Measurements from ENCODE around the gene USH1G.
"Not testable (repeated sequence)": the region's sequence is repeated elsewhere in the genome, so short reads cannot be mapped to it uniquely, and the experiment has no call there.

The USH1G gene

DNA sequence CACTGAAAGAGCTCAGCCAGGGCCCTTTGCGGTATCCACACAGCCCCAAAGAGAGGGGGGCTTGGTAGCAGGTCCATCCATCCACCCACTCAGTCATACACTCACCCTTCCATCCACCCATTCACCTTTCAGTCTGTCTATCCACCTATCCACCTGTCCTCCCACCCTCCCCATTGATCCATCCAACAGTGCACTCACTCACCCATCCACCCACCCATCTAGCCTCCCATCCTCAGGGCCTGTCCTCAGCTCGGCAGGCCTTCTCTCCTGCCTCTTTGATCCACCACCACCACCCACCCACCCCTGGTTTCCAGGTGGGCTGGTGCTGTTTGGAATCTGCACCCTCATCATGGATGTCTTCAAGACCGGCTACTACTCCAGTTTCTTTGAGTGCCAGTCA is 2.2 kb upstream of the USH1G start:
- no peak for DNase-seq

DNA sequence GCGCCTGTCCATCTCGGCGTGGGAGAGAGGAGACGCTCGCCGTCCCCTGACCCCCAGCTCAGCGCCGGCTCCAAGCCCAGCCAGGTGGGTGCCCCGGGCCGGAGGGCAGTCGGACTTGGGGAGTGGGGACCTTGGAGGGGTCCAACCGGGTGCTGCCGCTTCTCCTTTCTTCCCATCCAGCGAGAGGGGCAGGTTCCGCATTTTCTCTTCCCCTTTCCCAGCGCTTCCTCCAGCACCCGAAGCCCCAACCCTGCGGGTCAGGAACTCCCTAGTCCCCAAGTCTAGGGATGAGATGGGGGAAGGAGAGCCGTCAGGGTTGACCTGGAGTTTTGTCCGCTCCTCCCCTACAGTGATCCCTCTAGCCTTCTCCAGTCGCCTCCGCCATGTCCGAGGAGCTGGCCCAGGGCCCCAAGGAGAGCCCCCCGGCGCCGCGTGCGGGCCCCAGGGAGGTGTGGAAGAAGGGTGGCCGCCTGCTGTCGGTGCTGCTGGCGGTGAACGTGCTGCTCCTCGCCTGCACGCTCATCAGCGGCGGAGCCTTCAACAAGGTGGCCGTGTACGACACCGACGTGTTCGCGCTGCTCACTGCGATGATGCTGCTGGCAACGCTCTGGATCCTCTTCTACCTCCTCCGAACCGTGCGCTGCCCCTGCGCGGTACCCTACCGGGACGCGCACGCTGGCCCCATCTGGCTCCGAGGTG is 1.3 kb upstream of the USH1G start, which contains the start of gene OTOP2:
TSS of gene OTOP2 (plus strand) at position 24 of the 699 bp plus-strand sequence. CDS start at position 384, 360 bp downstream.
- no peak for DNase-seq

DNA sequence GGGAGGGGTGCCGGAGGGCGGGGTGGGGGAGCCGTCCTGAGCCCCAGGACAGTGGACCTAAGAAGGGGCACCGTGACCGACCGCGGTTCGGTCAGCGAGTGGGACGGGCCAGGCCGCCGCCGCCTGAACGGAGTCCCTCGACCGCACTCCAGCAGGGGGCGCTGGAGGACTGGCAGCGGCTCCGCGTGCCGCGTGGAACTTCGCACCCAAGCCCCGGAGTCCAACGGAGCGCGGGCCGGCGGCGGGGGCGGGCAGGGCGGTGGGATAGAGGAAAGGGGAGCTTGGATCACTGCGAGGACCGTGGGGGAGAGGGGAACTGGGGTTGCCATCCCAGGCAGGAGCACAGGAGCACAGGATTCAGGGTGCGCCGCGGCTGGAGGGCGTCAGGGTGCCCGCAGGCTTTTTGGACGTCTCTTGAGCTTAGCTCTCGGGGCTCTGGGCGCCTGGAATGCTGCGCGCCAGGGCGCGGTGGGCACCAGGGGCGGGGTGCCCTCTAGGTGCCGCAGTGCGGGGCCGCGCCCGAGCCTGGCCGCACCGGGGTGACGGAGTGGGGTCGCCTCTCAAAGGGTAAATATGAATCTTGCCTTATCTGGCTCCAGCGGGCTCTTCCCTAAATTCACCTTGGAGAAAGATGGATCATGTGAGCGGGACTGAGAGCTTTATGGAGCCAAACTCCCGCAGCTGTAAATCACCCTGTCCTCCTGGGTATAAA is 639 bp upstream of the USH1G start:
- peak; percentile 76 for DNase-seq

DNA sequence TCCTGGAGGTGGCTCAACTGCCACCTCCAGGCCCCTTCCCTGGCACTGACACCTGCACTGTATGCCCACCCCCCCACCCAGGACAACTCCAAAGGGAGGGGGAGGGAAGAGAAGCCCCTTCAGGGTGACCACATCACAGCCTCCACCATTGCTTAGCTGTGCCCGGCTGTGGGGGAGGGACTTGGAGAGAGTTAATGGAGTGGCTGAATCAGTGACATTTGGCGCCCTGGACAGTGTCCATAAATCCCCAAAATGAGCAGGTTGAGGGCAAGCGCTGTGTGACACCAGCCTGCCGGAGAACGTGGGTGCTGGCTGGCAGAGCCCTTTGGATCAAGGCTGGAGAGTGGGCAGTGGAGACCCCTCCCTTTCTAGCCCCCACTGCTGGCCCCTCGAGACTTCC is 883 bp downstream of the USH1G start:
- no peak for DNase-seq

DNA sequence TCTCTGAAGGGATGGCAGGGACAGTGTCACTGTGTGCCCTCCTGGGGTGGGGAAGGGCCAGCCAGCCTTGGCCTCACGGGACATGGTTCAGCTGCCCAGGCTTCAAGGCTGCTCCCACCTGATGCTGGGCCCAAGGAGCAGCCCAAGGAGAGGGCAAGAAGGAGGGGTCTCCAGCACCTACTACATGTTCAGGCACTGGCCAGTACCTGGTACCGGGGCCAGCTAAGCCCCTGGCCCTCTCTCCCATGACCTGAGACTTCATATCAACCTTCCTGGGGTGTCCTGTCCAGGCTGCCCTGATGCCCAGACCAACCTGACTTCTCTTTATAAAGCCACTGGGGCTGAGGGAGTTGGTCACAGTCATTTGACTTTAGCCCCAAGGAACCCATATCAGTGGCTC is 1.3 kb downstream of the USH1G start:
- DNase-seq: no peak

DNA sequence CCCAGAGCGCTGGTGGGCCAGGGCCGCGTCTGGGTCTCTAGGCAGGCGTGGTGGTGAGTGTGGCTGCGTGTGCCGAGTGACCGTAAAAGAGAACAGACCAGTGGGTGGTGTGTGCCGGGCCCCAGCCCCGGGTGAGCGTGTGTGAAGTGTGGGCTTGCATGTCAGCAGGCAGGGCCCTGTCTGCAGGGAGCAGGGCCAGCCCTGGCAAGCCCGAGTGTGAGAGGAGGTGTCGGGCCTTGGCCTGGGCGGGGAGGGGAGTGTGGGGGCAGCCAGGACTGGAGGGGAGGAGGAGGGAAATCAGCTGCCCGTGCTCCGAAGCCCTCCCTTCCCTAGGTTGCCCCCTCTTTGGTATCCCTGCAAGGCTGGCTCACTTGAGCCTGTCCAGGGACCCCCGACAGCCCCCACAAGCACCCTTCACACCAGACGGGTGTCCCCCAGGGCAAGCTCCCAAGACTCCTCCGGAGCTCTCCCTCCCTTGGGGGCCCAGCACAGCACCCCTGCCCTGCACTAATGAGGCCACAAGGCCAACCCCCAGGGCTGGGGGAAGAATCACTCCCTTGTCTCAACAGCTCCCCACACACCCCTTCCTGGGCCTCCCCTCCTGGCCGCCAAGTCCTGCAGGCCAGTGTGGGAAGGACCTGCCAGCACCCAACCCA is 1.9 kb downstream of the USH1G start:
- DNase-seq: no peak

DNA sequence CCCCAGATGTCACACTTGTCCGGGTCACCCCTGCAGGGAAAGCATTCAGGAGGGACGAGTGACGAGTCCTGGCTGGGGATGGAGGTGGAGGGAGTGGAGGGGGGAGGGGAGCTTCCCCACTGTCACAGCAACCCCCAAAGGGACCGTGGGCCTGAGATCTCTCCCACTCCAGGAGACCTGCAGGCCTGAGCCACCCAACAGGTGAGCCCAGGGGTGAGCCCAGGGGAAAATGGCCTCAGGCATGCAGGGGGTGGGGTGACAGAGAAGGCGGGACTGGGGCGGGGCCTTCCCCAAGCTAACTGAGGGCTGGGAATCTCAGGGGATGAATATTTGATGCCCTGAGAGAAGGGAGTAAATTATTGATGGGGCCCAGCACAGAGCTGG is 2.4 kb downstream of the USH1G start:
- DNase-seq: no peak

DNA sequence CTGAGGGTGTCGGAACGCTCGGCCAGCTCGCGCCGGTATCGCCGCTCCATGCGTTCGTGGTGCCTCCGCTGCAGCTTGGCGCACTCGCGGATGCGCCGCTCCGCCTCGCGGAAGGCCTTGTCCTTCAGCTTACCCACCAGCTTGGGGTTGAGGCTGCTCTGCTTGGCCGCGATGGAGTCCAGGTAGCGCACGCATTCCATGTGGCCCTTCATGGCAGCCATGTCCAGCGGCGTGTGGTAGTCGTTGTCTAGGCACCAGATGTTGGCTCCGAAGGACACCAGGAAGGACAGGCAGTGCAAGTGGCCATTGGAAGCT is 2.8 kb downstream of the USH1G start:
- DNase-seq: no peak

DNA sequence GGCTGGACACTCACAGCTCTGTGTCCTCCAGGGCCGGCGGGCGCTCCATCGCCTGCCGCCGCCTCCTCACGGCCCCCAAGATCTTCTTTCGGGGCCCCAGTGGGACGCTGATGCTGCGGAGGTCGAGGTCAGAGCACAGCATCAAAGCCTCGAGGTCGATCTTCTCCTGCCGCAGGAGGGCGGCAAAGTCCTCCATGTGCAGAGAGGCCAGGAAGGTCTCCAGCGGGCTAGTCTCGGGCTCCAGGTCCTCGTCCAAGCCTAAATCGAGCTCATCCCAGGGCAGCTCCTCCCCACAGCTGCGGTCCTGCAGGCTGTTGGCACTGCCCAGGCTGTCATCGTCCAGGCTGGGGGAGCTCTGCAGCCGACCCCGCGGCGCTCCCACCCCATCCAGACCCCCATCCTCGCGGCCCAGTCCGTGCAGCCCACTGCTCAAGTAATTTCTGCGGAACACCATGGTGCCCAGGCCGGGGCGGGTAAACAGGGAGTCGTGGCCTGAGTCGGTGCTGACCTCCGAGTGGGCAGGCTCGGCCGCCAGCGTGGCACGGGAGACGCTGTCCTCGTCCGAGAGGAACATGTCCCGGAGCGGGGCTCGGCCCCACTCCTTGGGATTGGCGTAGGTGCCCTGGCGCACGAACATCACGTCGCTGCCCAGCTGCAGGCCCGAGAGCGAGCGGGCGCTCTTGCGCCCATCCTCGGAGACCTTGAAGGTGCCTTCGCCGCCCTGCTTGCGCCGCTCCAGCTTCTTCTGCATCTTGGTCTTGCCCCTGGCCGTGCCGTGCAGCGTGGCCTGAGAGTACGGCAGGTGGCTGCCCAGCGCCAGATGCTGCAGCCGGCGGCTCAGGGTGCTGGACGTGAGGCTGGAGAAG is 3.4 kb downstream of the USH1G start:
- peak; percentile 54 for DNase-seq

DNA sequence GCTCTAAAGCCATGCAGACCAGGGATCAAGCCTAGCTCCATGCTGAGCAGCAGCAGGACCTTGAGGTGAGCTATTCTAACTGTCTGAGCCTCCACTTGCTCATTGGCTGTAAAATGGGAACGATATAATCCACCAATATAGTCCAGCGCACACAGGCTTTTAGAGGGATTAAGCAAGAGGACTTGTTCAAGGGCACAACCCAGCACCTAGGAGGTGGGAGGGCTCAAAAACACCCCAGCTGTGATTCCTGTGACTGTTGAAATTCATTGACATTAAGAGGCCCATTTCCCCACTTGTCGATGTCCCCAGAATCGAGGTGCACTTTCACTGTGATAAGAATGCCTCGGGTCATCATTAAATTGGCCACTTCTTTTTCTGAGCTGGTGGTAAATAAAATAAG is 4.1 kb downstream of the USH1G start:
- DNase-seq: no peak

DNA sequence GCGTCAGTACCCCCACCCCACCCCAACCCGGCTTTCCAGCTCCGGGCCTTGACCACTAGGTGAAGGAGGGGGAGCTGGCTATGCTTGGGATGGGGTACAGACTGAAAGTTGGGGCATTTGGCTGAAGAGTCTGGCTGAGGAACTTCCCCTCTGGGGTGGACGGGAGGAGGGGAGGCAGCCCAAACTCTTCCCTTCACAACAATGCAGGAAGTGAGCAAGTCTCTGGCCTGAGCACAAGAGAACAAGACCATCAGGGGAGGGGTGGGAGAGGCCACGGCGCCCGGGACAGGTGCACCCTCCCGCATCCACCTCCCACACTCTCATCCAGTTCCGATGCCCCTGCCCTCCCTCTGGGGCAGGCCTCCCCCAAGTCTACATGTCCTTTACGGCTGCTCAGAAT is 5.6 kb downstream of the USH1G start:
- DNase-seq: no peak

DNA sequence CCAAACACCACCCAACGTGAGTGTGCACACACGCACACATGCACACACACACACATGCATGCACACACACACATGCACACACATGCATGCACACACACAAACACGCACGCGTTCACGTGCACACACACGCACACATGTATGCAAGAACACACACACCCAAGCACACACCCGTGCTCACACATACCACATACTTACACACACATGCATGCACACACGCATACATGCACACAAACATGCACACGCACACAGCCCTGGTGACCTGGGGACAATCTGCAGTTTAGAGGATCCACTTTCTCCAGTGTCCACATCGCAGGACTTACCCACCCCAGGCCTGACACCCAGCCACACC is 6.2 kb downstream of the USH1G start:
- no peak for DNase-seq

DNA sequence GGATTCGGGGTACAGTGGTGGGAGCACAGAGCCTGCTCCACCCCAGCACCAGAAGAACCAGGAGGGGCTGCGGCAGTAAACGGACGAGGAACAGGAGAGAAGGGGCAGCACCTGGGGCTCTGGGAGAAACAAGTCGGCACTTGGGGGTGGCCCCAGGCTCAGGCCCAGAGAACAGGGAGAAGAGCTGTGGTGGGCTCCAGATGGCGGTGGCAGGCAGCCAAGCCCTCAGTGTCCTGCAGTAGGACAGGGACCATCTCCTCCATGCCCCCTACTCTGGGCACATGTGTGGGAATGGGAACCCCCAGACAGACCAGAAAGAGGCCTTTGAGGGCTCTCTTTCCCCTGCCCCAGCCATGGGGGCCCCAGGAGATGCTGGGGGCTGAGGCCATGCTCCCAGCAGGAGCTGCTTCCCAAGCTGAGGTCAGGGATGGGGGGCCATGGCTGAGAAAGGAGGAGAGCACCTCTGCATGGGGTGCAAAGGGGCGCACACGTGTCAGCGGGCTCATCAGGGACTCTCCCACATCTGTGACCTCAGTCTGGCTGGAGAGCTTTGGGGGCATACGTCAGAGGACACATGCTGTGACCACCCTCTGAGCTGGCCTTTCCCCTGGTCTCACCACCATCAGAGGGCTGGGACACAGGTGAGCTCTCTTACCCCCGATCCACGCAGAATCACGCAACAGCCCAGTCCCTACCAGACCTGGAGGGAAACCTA is 6.8 kb downstream of the USH1G start:
- DNase-seq: no peak

DNA sequence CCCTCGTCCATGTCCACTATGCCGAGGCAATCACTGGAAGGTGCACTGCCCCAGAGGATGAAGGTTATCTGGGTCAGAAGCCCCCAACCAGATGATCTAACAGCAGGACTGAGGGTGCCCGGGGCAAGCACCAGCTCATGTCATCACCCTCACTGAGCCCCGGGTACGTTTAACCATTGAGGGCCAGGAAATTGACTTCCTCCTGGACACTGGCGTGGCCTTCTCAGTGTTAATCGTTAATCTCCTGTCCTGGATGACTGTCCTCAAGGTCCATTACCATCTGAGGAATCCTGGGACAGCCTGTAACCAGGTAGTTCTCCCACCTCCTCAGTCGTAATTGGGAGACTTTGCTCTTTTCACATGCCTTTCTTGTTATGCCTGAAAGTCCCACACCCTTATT is 11.6 kb downstream of the USH1G start:
- DNase-seq: not testable (repeated sequence)

DNA sequence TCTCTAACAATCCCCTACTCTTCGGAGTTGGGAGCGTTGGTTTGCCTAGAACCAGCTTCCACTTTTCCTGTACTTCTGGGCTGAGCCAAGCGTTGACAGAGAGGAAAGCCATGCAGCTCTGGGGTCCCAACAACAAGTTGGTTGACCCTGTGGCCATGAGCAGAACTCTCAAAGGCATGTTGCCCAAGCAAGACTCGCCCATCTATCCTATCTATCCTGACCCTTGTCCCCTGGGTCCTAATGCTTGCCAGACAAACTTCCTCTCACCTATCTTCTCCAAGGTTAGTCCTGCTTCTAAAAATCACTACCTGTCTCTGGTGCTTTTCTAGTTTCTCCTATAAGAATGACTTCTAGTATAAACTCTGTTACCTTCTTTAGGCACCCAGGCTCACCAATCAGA is 14.0 kb downstream of the USH1G start:
- DNase-seq: not testable (repeated sequence)

DNA sequence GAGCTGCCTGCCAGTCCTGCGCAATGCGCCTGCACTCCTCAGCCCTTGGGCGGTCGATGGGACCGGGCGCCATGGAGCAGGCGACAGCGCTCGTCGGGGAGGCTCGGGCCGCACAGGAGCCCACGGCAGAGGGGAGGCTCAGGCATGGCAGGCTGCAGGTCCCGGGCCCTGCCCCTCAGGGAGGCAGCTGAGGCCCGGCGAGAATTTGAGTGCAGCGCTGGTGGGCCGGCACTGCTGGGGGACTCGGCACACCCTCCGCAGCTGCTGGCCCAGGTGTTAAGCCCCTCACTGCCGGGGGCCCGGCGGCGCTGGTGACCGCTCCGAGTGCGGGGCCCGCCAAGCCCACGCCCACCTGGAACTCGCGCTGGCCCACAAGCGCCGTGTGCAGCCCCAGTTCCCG is 16.0 kb downstream of the USH1G start:
- no peak for DNase-seq

DNA sequence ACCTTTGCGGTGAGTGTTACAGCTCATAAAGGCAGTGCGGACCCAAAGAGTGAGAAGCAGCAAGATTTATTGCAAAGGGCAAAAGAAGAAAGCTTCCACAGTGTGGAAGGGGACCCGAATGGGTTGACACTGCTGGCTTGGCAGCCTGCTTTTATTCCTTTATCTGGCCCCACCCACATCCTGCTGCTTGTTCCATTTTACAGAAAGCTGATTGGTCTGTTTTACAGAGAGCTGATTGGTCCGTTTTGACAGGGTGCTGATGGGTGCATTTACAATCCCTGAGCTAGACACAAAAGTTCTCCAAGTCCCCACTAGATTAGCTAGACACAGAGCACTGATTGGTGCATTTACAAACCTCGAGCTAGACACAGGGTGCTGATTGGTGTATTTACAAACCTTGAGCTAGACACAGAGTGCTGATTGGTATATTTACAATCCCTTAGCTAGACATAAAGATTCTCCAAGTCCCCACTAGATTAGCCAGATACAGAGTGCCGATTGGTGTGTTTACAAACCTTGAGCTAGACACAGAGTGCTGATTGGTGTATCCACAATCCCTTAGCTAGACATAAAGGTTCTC is 16.8 kb downstream of the USH1G start:
- DNase-seq: not testable (repeated sequence)

DNA sequence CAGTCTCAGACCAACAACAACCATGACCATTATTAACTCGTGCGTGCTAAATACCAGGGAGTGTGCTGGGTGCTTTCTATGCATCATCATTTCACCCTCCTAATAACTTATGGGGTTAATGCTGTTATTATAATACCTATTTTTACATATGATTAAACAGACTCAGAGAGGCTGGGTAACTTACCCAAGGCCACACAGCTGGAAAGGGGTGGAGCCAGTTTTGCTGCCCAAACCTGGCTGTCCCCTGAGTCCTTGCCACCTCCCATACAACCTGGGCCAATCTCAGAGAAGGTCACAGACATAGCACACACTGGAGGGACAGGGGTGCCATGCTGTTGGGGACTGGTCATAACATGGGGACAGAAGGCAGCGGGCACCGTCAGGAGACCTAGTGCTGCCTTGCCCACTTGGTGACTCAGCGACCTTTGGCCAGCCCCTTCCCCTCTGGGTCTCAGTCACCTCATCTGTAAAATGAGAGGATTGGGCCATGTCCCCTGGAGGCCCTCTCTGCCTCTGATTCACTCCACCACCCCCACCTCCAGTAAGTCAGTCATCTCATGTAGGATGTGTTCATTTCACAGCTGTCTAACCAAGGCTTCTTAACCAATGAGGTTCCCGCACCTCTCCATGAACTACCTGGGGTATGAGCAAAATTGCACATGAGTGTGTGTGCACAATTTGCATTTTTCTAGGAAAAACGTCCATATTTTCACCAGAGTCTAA is 18.2 kb downstream of the USH1G start:
- no peak for DNase-seq

DNA sequence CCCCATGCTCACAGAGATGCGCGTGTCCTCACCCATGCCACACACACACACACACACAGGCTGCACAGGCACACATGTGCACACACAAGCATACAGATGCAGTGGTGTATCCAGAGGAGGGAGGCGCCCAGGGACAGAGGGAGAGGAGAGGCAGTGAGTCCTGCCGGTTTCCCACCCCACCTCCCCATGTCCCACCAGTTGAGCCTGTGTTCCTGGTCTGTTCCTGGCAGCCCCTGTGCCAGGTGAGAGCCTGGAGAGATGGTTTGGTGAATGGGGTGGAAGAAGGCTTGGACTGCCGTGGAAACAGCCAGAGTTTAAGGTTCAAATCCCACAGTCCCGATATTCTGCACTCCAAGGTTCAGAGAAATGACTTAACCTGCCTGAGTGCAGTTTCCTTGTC is 19.4 kb downstream of the USH1G start:
- no peak for DNase-seq

DNA sequence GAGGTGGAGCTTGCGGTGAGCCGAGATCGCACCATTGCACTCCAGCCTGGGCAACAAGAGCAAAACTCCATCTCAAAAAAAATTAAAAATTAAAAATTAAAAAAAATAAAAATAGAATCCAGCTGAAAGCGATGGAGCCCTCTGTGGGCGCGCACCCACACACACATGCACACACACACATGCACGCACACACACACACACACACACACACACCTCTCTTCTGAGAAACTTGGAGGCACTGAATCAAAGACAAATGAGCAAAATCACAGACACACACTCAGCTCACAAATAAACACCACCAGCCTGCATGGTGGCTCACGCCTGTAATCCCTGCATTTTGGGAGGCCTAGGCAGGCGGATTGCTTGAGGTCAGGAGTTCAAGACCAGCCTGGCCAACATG is 20.0 kb downstream of the USH1G start:
- DNase-seq: no peak

DNA sequence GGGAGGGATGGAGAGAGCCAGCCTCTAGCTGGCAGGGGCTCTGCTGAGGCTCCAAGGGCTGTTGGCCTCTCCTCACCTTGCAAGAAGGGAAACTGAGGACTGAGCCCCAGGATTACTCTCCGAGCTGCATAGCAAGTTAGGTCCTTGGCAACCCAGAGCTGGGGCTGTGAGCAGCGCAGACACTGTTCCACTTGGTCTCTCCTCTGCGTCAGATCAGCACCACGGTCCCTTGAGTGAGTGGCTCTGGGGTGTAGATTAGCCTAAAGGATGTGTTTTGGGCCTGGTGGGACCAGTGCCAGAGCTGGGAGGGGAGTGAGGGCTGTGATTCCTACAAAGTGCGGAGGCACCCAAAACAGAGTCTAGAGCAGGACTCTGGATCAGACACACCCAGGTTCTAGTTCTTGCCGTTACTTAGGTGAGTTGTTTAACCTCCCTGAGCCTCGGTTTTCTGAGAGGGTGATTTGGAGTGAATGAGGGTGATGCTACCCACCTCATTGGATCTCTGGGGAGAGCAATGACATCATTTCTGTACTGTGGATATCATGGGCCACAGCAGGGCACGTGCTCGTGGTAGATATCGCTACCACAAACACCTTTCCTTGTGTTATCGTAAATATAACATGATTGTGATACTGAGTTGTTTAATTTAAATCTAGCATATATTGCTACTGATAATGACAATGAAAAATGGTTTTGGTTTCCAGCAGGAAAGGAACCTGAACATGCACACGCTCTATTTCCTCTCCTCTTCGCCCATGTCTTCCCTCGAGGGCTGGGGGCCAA is 21.5 kb downstream of the USH1G start:
- no peak for DNase-seq

Data from hematopoietic multipotent progenitor cell treated with erythropoietin and hydrocortisone succinate and interleukin-3 and kit ligand, for 6 days (in vitro differentiated cells).